Fibroblast of mammary gland (primary cell): ENCODE data around the gene LPAR5.

Experiments
- DNase-seq: peaks from one replicate; pipeline ENCODE4 v3.0.0-alpha.2; 2010; ENCODE audit warnings: low read depth
- H3K4me3 ChIP-seq: 2 replicates; pipeline ENCODE4 v1.5.1; 2011; ENCODE audit warnings: low read depth, mild to moderate bottlenecking, low read length, moderate library complexity; ENCODE audit not compliant: control insufficient read depth
- CTCF ChIP-seq: conservative IDR thresholded peaks from 2 replicates; pipeline ENCODE4 v1.5.1; 2011; ENCODE audit warnings: low read depth, low read length, inconsistent platforms; ENCODE audit not compliant: control insufficient read depth, insufficient read depth

Gene LPAR5

GRCh38 chr12:6582196-6582595 is 53.6 kb downstream of the LPAR5 start:
- no peak for DNase-seq
- no peak overlapping the region for H3K4me3 ChIP-seq
- peak; percentile 24 for TF ChIP-seq CTCF

GRCh38 chr12:6575648-6576047 is 60.1 kb downstream of the LPAR5 start:
- no peak overlapping the region for H3K4me3 ChIP-seq
- DNase-seq, result no peak
- no peak for TF ChIP-seq CTCF

- TF ChIP-seq CTCF, result no peak
- DNase-seq, result no peak
Observed at GRCh38 chr12:6574576-6575295, 61.0 kb downstream of the LPAR5 start.

GRCh38 chr12:6573001-6573400 is 62.8 kb downstream of the LPAR5 start:
- no peak for DNase-seq
- H3K4me3 ChIP-seq, result no peak overlapping the region
- TF ChIP-seq CTCF, result no peak

More at GRCh38 chr12:6574576-6575295, 61.0 kb downstream of the LPAR5 start:
- no peak overlapping the region for H3K4me3 ChIP-seq

GRCh38 chr12:6570264-6570887 is 65.4 kb downstream of the LPAR5 start:
- peak; percentile 46 for TF ChIP-seq CTCF
- DNase-seq, result peak; percentile 42
- no peak overlapping the region for H3K4me3 ChIP-seq

GRCh38 chr12:6569786-6570185 is 66.0 kb downstream of the LPAR5 start:
- no peak overlapping the region for H3K4me3 ChIP-seq
- TF ChIP-seq CTCF, result no peak
- no peak for DNase-seq
